GM18499 (cell line): ENCODE measurements around the gene TMED1.

Experiments
- ATAC-seq: cut with Tn5 transposase; IDR thresholded peaks from one replicate; pipeline ENCODE4 v1.9.1; 2021; ENCODE audit warnings: moderate number of reproducible peaks; ENCODE audit not compliant: insufficient read depth, unreplicated experiment

Gene TMED1

DNA sequence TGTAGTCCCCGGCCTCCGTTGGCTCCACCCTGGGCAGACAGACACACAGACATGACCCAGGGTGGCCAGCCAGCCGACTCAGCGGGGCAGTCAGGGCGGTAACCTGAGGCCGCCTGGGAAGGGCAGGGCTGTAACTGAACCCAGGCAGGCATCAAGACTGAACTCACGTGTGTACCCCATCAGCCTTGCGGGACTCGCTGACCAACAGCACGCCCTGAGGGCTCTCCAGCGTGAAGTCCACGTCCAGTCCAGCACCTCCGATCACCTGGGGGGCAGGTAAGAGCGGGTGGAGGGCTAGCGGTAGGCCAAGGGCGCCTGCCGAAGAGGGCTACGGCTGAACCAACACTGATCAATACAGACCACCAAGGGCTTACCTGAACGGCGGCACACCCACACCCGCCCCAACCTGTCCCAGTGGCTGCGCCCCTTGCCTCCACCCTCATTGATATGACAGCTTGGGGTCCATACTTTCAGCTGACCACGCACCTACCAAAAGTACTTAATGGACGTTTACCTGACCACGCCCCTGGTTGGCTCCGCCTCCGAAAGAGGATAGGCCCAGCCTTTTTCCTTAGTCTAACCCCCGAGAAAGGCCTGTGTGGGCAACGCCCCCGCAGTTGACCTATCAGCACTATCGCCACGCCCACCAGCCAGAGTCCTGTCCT, 791 bp downstream of the TMED1 start:
- ATAC-seq = no peak

DNA sequence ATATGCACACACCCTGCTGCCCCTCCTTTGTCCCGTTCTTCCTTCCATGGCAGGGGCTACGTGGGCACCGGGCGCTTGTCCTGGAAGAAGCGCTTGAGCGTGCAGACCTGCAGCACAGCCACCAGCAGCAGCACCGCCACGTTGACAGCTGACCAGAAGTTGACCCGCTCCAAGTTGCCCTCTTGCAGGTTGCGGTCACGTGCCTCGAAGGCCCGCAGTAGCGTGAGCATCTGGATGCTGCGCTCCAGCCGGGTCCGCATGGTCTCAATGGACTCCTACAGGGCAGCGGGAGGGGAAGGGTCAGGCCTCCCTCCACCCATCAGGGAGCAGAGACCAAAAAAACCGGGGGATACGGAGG, 3.1 kb downstream of the TMED1 start:
- ATAC-seq = no peak

DNA sequence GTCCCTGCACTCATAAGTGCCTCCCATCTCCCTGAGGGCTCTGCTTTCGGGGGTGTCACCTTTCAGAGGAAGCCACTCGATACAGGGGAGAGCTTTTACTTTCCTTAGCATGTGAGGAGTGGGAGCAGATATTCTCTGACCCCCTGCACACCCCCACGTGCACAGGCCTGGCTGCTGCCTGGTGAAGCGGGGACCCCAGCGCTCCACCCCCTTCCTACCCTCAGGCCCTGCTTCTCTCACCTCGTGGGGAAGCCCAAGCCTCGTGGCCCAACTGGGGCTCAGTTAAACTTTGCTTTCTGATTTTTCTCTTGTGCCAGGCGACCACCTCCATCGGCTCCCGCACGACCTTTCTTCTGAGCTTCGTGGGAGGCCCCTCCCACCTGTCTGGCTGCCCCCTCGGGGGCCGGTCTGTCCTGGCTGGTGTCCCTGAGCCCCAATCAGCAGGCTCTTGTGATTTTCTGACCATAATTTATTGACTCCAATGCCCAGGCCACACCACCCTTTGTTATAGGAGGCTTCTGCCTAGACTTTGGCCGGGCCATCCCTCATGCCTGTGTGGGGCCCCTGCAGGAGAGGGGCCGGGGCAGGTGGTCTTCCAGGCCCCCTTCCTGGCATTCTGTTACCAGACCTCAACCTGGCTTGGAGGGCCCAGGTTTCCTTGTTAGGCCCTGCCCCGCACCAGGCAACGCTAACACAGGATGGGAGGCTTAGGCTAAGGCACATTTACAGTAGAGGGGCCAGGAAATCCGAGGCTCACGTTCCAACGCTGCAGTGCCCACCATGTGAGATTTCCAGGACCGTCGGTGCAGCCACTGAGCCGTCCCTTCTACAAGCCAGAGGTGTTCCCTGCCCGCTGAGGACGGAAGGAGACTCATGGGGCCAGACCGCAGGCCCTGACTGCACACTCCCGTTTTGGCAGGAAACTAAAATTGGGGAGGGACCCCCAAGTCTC, 3.7 kb downstream of the TMED1 start:
- no peak for ATAC-seq

DNA sequence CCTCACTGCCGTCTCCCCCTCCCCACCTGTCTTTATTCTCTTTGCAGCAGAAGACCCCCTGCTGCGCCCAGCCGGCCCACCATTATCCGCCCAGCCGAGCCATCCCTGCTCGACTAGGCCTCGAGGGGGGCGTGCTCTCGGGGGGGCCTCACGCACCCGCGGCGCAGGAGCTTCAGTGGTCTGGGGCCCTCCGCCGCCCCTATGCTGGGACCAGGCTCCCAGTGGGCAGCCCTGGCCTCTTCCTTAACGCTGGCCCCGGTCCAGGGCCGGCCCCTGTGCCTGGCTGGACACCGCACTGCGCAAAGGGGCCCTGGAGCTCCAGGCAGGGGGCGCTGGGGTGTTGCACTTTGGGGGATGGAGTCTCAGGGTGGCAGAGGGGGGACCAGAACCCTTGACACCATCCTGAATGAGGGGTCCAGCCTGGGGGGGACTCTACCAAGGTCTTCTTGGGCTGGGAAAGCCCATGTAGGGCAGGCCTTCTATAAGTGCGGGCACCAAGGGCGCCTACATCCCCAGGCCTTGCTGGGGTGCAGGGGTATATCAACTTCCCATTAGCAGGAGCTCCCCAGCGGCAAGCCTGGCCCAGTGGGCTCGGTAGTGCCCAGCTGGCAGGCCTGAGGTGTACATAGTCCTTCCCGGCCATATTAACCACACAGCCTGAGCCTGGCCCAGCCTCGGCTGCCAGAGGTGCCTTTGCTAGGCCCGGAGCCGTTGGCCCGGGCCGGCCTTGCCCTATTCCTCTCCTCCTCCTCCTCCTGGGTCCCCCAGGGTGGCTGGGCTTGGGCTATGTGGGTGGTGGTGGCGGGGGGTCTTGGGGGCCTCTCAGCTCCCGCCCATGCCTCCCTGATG, 4.9 kb downstream of the TMED1 start:
- no peak for ATAC-seq

DNA sequence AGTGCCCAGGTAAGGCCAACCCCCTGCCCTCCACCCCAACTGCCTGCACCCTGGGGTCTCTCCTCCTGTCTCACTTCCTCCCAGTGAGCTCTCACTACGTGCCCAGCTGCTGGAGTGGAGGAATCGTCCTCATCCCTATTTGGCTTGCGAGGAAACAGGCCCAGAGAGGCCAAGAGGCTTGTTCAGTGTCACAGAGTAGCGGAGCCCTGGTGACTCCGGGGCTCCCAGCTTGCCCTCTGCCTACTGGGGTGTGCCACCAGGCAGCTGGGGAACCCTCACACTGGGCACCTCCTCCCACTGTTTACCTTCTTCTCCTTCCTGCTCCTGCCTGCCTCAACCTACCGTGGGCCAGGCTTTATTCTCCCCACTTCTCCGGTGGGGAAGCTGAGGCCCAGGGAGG, 5.6 kb downstream of the TMED1 start:
- ATAC-seq = no peak

DNA sequence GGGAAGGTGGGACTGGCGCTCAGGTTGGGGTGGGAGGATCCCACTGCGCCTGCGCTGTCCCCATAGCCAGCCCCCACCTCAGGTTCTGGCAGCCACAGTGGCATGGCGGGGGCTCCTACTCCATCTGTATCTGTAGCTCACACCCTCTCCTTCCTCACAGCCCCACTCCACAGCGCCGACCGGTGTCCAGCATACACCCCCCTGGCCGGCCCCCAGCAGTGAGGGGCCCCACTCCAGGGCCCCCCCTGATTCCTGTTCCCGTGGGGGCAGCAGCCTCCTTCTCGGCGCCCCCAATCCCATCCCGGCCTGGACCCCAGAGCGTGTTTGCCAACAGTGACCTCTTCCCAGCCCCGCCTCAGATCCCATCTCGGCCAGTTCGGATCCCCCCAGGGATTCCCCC, 6.0 kb downstream of the TMED1 start:
- no peak for ATAC-seq

DNA sequence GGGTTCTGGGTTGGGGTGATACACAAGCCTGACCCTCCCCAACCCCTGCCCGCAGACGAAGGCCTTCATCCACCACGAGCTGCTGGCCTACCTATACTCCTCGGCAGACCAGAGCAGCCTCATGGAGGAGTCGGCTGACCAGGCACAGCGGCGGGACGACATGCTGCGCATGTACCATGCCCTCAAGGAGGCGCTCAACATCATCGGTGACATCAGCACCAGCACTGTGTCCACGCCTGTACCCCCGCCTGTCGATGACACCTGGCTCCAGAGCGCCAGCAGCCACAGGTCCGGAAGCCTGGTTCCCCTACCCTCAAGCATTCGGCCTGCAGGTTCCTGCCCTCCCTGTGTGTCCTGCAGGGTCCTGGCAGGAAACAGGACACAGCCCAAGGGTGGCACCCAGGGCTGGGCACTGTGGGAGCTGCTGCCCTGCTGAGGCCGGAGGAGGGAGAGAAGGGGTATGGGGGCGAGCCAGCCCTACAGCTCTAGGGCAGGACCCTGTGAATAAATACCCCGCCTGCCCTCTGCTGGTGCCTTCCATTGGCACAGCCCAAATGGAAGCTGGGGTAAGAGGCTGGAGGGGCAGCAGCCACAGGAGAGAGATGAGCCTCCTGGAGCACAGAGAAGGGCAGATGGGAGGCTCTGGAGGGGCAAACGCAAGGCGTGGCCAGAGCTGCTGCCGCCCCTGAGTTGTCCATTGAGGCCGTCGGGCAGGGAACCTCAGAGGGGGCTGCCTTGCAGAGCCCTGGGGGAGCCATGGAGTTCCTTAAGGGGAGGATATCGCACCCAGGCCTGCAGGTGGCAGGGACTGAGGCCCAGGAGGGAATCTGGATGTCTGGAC, 6.8 kb downstream of the TMED1 start:
- ATAC-seq = no peak

DNA sequence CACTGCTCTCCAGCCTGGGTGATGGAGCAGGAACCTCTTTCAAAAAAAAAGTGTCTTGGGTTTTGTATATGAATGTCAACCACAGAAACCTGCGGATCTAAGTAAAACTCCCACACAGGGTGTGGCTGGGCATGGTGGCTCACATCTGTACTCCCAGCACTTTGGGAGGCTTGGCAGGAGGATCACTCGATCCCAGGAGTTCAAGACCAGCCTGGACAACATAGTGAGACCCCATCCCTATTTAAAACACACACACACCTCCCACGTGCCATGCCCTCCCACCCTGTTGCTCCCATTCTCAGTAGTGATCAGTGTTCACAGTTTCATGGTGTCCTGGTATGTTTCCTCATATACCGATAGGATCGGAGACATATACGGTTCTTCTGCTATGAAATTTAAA, 9.2 kb downstream of the TMED1 start:
- ATAC-seq = no peak

DNA sequence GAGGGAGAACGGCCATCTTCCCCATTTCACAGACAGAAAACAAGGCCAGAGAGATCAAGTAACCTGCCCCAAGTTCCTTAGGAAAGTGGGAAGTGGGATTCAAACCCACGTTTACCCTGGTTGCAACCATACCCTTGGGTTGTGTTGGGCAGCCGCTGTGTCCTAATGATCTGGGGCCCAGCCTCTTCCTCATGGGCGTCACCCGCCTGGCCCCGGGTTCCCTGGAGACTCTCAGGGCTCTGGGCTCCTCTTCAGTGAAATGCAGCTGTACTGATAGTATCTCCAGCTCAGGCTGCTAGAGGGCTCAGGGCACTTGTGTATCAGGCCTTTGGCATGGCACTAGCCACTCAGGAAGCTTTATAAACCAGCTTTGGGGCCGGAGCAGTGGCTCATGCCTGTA, 9.8 kb downstream of the TMED1 start:
- no peak for ATAC-seq

DNA sequence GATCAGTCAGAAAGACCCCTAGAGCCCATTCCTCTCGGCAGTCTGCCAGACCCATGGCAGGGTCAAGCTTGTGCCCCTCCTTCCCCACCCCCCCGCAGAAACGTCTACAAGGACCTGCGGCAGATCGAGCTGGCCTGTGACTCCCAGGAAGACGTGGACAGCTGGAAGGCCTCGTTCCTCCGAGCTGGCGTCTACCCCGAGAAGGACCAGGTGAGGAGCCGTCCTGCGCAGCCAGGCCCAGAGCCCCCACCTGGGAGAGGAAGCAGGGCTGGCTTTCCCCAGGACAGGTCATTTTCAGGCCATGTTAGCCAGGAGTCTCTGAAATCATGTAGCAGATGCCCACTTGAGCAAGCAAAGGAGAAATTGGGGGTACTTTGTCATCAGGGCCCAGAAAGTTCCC, 12.3 kb downstream of the TMED1 start:
- ATAC-seq = no peak

DNA sequence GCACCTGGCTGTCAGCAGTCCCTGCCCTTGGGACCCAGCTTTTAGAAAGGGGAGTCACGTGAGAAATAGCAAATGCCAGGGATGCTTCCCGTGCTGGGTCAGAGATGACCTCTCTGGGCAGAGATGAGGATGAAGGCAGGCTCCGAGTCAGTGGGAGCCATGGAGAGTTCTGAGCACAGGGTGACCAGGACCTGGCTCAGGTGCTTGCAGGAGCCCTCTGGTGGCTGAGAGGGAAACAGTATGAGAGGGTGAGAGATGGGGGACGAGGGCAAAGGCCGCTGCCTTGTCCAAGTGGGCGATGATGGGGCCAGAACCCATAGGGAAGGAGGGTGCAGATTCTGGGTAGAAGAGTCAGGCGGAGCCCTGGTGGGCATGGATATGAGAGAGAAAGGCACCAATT, 15.8 kb downstream of the TMED1 start:
- ATAC-seq = no peak

DNA sequence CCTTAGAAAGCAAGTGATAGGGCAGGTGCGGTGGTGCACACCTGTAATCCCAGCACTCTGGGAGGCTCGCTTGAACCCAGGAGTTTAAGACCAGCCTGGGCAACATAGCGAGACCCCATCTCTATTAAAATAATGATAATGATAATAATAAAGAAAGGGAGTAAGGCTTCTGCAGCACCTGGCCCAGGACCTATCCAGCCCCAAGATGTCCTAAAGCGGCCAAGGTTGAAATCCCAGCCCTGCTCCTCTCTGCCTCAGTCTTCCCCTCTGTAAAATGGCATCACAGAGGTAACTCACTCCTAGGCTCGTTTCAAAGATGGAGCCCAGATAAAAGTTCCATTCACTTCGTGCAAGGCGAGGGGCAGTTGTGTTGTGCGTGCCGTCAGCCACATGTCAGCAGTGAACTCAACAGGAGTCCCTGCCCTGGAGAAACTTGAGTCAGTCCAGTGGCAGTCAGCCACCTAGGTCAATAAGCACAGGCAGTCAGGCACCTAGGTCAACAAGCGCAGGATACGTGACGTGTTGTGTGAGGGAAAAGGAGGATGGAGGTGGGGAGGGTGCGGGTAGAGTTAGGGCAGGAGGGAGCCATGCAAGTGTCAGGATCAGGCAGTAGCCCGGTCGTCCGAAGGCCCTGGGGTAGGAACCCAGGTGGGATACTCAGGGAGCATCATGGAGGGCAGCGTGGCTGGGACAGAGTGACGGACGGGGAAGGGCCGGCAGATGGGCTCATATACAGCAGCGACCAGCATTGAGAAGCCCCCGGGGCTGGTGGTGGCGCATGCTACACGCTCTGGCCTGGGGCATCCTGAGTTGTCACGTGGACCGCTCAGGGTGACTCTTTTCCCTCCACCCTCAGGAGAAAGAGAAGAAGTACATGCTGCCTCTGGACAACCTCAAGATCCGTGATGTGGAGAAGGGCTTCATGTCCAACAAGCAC, 16.6 kb downstream of the TMED1 start:
- no peak for ATAC-seq

DNA sequence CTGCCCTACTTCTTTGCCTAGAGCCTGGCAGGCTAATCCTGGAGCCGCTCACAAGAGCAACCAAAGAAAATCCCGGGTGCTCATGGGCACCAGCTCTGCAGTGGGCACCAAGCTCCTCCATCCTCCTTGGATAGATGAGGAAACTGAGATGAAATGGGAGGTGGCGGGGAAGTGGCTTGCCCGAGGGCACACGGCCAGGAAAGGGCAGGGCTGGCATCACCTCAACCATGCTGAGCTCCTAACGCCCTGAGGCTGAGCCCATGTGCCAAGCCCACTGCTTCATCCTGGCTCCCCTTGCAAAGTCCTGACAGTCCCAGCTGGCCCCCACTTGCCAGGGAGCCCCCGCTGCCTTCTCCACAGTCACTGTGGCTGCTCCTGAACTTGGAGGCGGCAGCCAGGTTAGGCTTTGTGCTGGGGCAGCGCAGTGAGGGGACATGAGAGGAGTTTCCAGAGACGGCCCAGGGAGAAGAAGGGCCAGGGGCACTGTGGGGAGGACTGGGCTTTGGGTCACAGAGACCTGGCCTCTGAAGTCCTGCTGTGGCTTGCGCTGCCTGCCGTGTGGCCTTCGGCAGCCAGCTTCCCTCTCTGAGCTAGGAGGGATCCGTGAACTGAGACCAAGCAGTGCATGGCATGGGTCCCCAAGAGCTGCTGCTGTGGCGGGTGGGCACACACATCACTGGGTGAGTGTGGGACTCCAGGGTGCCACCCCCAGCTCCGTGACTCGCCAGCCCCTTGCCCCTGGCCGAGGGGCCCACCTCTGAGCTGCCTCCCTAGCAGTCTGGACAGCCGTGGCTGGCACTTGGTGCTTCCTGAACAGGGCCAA, 17.5 kb downstream of the TMED1 start:
- ATAC-seq = no peak

DNA sequence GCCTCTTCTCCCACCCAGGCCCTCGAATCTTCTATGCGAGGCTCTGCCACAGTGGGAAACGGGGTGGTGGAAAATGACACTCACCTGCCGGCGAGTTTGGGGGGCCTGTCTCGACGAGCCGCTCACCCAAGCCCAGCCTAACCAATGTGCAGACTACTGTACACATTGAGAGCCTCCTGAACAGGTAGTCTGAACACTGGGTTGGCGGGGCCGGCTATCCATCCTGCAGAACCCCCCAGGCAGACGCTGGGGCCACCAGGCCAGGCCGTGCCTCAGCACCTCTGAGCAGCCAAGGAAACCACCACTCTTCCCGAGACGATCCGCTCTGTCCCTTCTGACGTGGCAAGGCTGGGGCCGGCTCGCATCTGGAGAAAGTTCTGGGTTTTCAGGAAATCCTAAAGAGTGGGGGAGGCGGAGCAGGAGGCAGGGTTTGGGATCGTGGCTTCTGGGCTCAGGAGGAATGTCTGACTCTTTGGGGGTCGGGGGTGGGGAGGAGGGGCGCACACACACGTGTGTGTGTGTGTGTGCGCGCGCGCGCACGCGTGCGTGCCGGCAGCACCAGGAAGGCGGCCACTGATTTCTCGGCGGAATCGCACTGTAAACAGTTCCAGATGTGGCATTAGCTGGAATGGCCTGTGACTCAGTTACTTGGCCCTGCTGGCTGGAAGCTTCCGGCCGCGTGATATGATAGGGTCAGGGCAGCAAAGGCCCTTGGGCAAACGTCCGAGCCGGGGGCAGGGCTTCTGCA, 18.5 kb downstream of the TMED1 start:
- no peak for ATAC-seq

DNA sequence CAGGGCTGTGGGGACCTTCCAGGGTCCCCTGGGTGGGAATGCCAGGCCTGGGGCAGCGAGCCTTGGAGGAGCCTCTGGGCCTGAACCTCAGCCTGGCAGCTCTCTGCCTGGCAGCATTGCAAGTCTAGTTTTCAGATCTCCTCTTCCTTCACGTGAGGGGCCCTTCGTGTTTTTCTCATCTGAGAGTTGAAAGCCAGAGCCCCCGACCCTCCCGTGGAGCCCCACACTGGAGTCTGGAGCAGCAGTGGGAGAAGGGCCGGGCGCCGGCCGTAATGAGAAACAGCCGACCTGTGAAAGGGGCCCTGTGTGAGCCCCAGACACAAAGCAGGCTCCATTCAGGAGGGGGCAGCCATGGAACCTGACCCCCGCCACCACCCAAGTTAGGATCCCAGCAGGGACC, 19.3 kb downstream of the TMED1 start:
- ATAC-seq = no peak

DNA sequence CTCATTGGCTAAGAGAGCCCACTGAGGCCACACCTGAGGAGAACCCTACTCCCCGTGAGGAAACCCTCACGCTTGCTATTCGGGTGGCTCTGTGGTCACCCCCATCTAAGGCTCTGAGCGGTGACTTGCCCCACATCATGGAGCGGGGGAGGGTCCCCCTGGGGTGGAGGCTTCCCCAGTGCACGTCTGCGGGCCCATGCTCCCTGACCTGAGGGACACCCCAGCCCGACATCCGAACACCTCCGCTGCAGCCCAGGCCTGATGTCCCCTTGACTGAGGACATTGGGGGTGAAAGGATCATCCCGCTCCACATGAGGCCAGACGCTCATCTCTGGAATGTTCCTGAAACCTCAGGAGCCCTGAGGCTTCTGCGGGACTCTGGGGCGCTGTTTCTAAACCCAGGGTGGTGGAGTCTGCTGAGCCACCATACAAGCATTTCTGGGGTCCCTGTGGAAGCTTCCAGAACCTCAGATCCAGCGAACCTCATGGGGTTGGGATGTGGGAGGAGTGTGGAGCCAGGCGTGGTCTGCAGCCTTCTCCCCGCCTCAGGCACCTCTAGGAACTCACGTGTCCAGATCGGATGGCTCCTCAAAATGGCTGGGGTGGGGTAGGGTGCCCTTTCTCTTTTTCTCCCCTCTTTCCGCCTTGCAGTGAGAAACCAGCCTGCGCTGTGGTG, 19.9 kb downstream of the TMED1 start:
- no peak for ATAC-seq

DNA sequence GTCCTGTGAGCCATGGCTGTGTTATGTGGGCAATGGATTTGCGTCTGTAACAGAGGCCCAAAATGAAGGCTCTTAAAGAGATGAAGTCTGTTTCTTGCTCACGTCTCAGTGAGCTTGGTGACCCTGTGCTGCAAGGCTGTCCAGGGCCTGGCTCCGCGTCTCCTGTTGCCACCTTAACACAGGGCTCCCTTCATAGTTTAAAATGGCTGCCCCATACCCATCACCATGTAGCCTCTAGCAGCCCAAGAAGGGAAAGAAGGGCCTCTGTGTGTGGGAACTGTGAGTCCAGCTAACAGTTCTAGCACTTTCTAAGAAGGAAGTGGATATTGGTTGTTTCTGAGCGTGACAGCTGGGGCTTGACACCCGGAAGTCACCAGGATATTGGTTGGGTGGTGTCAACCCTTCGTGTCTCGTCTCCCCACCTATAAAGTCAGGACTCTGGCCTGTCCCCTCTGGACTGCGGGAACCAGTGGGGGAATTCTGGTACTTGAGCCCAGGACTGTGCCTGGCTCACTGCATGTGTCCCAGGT, 20.9 kb downstream of the TMED1 start:
- no peak for ATAC-seq
